Measurements from ENCODE around the gene CNIH4.

CNIH4 gene

GRCh38 chr1:224380003-224380402, 23.3 kb downstream of the CNIH4 start:
- H3K4me1 ChIP-seq (ENCODE audit: control insufficient read depth in 1 of 2, insufficient read depth in 2 of 2, low read length in 2 of 2), result peaks cover 0 to 15% of the 10 kb centered on the region in 2 donors
- peaks cover 28% of the 10 kb centered on the region in 2 donors for H3K36me3 ChIP-seq (ENCODE audit: control insufficient read depth in 1 of 2, insufficient read depth in 2 of 2, low read length in 2 of 2)
- no peak overlapping the region for H3K27ac ChIP-seq (ENCODE audit: low read length)
- no peak overlapping the region for H3K4me3 ChIP-seq (ENCODE audit: low read depth in 1 of 2, low read length in 2 of 2)
- no peaks in the 10 kb centered on the region for H3K9me3 ChIP-seq (ENCODE audit: control insufficient read depth in 1 of 2, low read length in 2 of 2)
- no peaks in the 10 kb centered on the region for H3K27me3 ChIP-seq (ENCODE audit: low read depth, low read length)

DNA sequence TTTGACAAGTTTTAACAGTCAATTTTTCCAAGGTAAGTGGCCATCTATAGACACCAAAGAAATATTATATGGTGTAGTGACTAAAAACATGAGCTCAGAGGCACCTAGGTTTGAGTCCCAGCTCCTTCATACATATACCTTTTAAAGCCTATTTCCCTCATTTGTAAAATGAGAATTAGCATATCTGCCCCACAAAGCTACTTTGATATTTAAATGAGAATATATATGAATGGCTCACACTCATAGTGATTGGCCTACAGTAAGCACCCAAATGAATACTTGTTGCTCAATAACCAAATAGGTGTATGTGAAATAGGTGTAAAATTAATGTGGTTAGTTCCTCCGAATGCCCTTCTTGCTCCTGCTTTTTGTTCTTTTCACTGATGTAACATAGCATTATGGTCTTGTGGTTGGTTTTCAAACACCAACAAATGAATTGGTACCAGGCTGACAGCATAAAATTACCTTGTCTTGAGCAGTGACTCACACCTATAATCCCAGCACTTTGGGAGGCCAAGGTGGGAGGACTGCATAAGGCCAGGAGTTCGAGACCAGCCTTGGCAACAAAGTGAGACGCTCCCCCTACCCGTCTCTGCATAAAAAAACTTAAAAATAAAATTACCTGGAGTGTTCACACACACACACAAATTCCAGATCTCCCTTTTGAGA, 25.3 kb downstream of the CNIH4 start:
- no peak overlapping the region for H3K27ac ChIP-seq (ENCODE audit: low read length)
- peaks cover 0 to 12% of the 10 kb centered on the region in 2 donors for H3K4me1 ChIP-seq (ENCODE audit: control insufficient read depth in 1 of 2, insufficient read depth in 2 of 2, low read length in 2 of 2)
- H3K9me3 ChIP-seq (ENCODE audit: control insufficient read depth in 1 of 2, low read length in 2 of 2), result no peaks in the 10 kb centered on the region
- H3K27me3 ChIP-seq (ENCODE audit: low read depth, low read length), result no peaks in the 10 kb centered on the region
- H3K36me3 ChIP-seq (ENCODE audit: control insufficient read depth in 1 of 2, insufficient read depth in 2 of 2, low read length in 2 of 2), result peaks cover 16 to 19% of the 10 kb centered on the region in 2 donors
- H3K4me3 ChIP-seq (ENCODE audit: low read depth in 1 of 2, low read length in 2 of 2), result no peak overlapping the region

DNA sequence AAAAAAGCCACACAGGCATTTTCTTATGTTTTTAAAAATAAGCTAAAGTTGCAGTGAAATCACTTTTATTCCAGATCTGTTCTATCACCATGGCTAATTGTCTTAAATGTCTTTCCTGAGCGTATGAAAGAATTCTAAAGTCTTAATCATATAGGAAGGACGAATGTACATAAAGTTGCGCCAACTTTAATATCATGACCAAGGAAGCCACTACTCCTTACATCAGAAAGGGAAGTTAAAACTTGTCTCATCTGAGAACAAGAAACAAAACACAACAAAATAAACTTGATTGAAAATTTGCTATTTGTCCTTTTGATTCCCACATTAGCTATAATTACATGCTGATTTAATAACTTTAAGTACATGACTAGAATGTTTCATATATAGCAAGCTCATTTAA, 26.5 kb downstream of the CNIH4 start:
- Histone ChIP-seq H3K36me3 (ENCODE audit: control insufficient read depth in 1 of 2, insufficient read depth in 2 of 2, low read length in 2 of 2) (peaks cover 16 to 21% of the 10 kb centered on the region in 2 donors), H3K27me3 (ENCODE audit: low read depth, low read length) (no peaks in the 10 kb centered on the region), H3K4me3 (ENCODE audit: low read depth in 1 of 2, low read length in 2 of 2) (no peak overlapping the region), H3K9me3 (ENCODE audit: control insufficient read depth in 1 of 2, low read length in 2 of 2) (no peaks in the 10 kb centered on the region), H3K27ac (ENCODE audit: low read length) (no peak overlapping the region), H3K4me1 (ENCODE audit: control insufficient read depth in 1 of 2, insufficient read depth in 2 of 2, low read length in 2 of 2) (peaks cover 0 to 3% of the 10 kb centered on the region in 2 donors)

GRCh38 chr1:224387302-224387912, 30.7 kb downstream of the CNIH4 start:
- Histone ChIP-seq H3K27me3 (ENCODE audit: low read depth, low read length) (no peaks in the 10 kb centered on the region), H3K9me3 (ENCODE audit: control insufficient read depth in 1 of 2, low read length in 2 of 2) (no peaks in the 10 kb centered on the region), H3K4me3 (ENCODE audit: low read depth in 1 of 2, low read length in 2 of 2) (no peak overlapping the region), H3K36me3 (ENCODE audit: control insufficient read depth in 1 of 2, insufficient read depth in 2 of 2, low read length in 2 of 2) (peaks cover 35 to 45% of the 10 kb centered on the region in 2 donors), H3K4me1 (ENCODE audit: control insufficient read depth in 1 of 2, insufficient read depth in 2 of 2, low read length in 2 of 2) (peaks cover 0 to 3% of the 10 kb centered on the region in 2 donors), H3K27ac (ENCODE audit: low read length) (no peak overlapping the region)

DNA sequence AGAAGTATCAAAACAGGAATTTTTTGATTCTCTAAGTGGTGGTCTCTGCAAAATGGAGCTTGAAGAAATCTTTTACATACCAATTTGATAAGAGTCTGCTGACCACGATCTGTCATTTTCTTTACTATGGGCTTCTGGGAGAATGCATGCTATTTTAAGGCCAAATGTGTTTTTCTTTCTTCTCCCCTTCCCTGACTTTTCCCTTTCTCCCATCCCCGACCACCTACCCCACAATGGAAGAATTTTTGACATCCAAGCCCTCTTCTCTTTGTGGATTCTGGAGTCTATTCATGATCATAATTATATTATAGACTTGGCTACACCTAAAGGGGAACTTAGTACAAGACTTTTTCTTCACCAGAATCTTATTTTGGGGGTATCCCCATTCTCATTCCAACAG, 31.3 kb downstream of the CNIH4 start:
- Histone ChIP-seq H3K27ac (ENCODE audit: low read length) (no peak overlapping the region), H3K4me3 (ENCODE audit: low read depth in 1 of 2, low read length in 2 of 2) (no peak overlapping the region), H3K36me3 (ENCODE audit: control insufficient read depth in 1 of 2, insufficient read depth in 2 of 2, low read length in 2 of 2) (peaks cover 40 to 50% of the 10 kb centered on the region in 2 donors), H3K9me3 (ENCODE audit: control insufficient read depth in 1 of 2, low read length in 2 of 2) (no peaks in the 10 kb centered on the region), H3K27me3 (ENCODE audit: low read depth, low read length) (no peaks in the 10 kb centered on the region), H3K4me1 (ENCODE audit: control insufficient read depth in 1 of 2, insufficient read depth in 2 of 2, low read length in 2 of 2) (peaks cover 0 to 3% of the 10 kb centered on the region in 2 donors)

DNA sequence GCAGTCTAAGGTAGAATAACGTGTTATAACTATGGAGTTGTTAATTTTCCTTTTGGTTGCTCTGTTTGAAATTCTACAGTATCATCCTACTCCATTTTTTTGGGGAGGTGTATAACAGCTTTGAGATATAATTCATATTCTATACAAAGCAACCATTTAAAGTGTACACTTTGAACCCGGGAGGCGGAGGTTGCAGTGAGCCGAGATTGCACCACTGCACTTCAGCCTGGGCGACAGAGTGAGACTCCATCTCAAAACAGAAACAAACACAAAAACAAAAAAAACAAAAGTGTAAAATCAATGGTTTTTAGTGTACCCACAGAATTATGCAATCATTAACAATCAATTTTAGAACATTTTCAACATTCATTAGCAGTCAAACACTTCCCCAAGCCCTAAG, 33.8 kb downstream of the CNIH4 start:
- H3K27ac ChIP-seq (ENCODE audit: low read length), result no peak overlapping the region
- H3K27me3 ChIP-seq (ENCODE audit: low read depth, low read length), result no peaks in the 10 kb centered on the region
- no peaks in the 10 kb centered on the region for H3K9me3 ChIP-seq (ENCODE audit: control insufficient read depth in 1 of 2, low read length in 2 of 2)
- peaks cover 0 to 3% of the 10 kb centered on the region in 2 donors for H3K4me1 ChIP-seq (ENCODE audit: control insufficient read depth in 1 of 2, insufficient read depth in 2 of 2, low read length in 2 of 2)
- no peak overlapping the region for H3K4me3 ChIP-seq (ENCODE audit: low read depth in 1 of 2, low read length in 2 of 2)
- H3K36me3 ChIP-seq (ENCODE audit: control insufficient read depth in 1 of 2, insufficient read depth in 2 of 2, low read length in 2 of 2), result peaks cover 54 to 66% of the 10 kb centered on the region in 2 donors

DNA sequence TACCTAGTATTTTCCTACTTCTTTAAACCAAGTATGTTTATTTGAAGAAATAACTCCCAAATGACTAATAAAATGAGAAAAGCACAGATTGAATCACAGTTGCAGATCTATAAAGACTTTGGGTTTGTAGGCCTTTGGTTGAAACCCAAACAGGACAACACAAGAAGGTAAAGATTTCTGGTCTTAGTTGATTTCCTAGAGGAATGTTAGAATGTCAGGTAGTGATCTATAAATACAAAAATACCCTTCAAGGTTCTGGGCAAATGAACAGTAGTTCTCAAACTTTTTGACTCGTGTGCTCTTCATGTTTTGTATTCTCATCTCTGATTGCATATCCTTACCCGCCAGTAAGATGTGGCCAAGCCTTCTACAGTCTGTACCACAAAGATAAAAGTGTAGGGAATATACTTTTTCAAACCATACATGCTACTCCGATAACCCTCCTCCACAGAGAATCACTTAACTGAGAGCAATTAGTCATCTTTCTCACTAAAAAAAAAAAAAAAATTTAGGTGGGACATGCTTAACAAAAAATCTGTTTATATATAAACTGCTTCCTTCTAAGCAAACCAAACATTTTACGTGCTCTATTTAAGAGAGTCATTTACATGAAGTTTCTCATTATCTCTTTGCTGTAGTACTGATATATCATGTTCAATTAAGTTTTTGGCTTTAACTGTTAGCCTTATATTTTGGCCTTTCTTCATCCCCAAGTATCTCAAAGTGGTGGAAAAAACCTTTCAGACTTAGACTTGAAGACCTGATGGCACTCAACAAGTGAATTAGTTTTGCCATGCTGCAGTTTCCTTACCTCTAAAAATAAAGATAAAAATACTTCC, 36.0 kb downstream of the CNIH4 start:
- Histone ChIP-seq H3K9me3 (ENCODE audit: control insufficient read depth in 1 of 2, low read length in 2 of 2) (no peaks in the 10 kb centered on the region), H3K4me3 (ENCODE audit: low read depth in 1 of 2, low read length in 2 of 2) (no peak overlapping the region), H3K36me3 (ENCODE audit: control insufficient read depth in 1 of 2, insufficient read depth in 2 of 2, low read length in 2 of 2) (peaks cover 66 to 84% of the 10 kb centered on the region in 2 donors), H3K27me3 (ENCODE audit: low read depth, low read length) (no peaks in the 10 kb centered on the region), H3K4me1 (ENCODE audit: control insufficient read depth in 1 of 2, insufficient read depth in 2 of 2, low read length in 2 of 2) (no peaks in the 10 kb centered on the region), H3K27ac (ENCODE audit: low read length) (no peak overlapping the region)

- peaks cover 68 to 90% of the 10 kb centered on the region in 2 donors for H3K36me3 ChIP-seq (ENCODE audit: control insufficient read depth in 1 of 2, insufficient read depth in 2 of 2, low read length in 2 of 2)
Observed at GRCh38 chr1:224393294-224393693, 36.6 kb downstream of the CNIH4 start.

GRCh38 chr1:224399887-224400286, 43.2 kb downstream of the CNIH4 start:
- H3K4me3 ChIP-seq (ENCODE audit: low read depth in 1 of 2, low read length in 2 of 2), result no peak overlapping the region
- H3K27me3 ChIP-seq (ENCODE audit: low read depth, low read length), result no peaks in the 10 kb centered on the region
- no peaks in the 10 kb centered on the region for H3K9me3 ChIP-seq (ENCODE audit: control insufficient read depth in 1 of 2, low read length in 2 of 2)
- no peaks in the 10 kb centered on the region for H3K4me1 ChIP-seq (ENCODE audit: control insufficient read depth in 1 of 2, insufficient read depth in 2 of 2, low read length in 2 of 2)
- no peak overlapping the region for H3K27ac ChIP-seq (ENCODE audit: low read length)
- peaks cover 72 to 80% of the 10 kb centered on the region in 2 donors for H3K36me3 ChIP-seq (ENCODE audit: control insufficient read depth in 1 of 2, insufficient read depth in 2 of 2, low read length in 2 of 2)

More at GRCh38 chr1:224393294-224393693, 36.6 kb downstream of the CNIH4 start:
- H3K27me3 ChIP-seq (ENCODE audit: low read depth, low read length), result no peaks in the 10 kb centered on the region
- no peaks in the 10 kb centered on the region for H3K9me3 ChIP-seq (ENCODE audit: control insufficient read depth in 1 of 2, low read length in 2 of 2)
- no peak overlapping the region for H3K27ac ChIP-seq (ENCODE audit: low read length)
- H3K4me3 ChIP-seq (ENCODE audit: low read depth in 1 of 2, low read length in 2 of 2), result no peak overlapping the region
- H3K4me1 ChIP-seq (ENCODE audit: control insufficient read depth in 1 of 2, insufficient read depth in 2 of 2, low read length in 2 of 2), result no peaks in the 10 kb centered on the region

DNA sequence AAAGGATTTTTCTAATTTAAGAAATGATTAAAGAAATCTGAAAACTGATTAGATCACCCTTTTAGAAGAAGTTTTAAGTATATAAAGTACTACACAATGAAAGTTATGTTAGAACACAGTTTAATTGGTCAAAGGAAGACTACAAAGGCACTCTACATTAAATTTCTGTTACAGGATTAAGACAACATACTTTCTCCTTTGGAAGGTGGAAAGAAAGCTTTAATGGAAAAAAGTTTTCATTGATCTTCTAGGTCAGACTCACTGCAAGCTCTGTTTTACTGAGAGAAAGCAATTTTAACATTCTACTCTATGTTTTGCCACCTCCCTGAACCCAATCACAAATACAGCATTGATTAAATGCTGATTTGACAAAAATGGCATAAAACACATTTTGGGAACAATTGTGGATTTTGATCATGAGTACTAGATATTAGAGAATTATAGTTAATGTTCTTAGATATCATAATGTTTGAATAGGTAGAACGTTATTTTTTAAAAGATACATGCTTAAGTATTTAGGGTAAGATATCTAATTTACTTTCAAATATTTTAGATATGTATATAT, 45.9 kb downstream of the CNIH4 start:
- Histone ChIP-seq H3K36me3 (ENCODE audit: control insufficient read depth in 1 of 2, insufficient read depth in 2 of 2, low read length in 2 of 2) (peaks cover 65 to 68% of the 10 kb centered on the region in 2 donors), H3K4me3 (ENCODE audit: low read depth in 1 of 2, low read length in 2 of 2) (no peak overlapping the region)

More for the DNA sequence above, 45.9 kb downstream of the CNIH4 start:
- H3K4me1 ChIP-seq (ENCODE audit: control insufficient read depth in 1 of 2, insufficient read depth in 2 of 2, low read length in 2 of 2), result peaks cover 0 to 5% of the 10 kb centered on the region in 2 donors
- H3K27ac ChIP-seq (ENCODE audit: low read length), result no peak overlapping the region
- H3K27me3 ChIP-seq (ENCODE audit: low read depth, low read length), result no peaks in the 10 kb centered on the region
- H3K9me3 ChIP-seq (ENCODE audit: control insufficient read depth in 1 of 2, low read length in 2 of 2), result no peaks in the 10 kb centered on the region
